Stimulated activated CD4-positive, alpha-beta T cell treated with anti-CD3 and anti-CD28 coated beads, Interleukin-2, amount 100 ng/mL, for 4 hours (primary cell): ENCODE measurements around the gene GRPEL2.

ENCODE experiments used
- DNase-seq: peaks from one replicate; pipeline ENCODE4 v3.0.0-alpha.2; 2020; ENCODE audit warnings: low read depth

The GRPEL2 gene

GRCh38 chr5:149319174-149319573 lies 26.1 kb upstream of the GRPEL2 start:
- no peak for DNase-seq

GRCh38 chr5:149320791-149321330 lies 24.4 kb upstream of the GRPEL2 start:
- no peak for DNase-seq

GRCh38 chr5:149322518-149322917 lies 22.8 kb upstream of the GRPEL2 start:
- no peak for DNase-seq

- no peak for DNase-seq
Measured at GRCh38 chr5:149323210-149323609, 22.1 kb upstream of the GRPEL2 start.

- DNase-seq = no peak
Measured at GRCh38 chr5:149323621-149324205, 21.6 kb upstream of the GRPEL2 start.

- no peak for DNase-seq
Measured at GRCh38 chr5:149324641-149325040, 20.7 kb upstream of the GRPEL2 start.

GRCh38 chr5:149325166-149325735 lies 20.0 kb upstream of the GRPEL2 start:
- DNase-seq = no peak

GRCh38 chr5:149325894-149326293 lies 19.4 kb upstream of the GRPEL2 start:
- DNase-seq = no peak

- no peak for DNase-seq
Measured at GRCh38 chr5:149326611-149327010, 18.7 kb upstream of the GRPEL2 start.

- no peak for DNase-seq
Measured at GRCh38 chr5:149328177-149328576, 17.1 kb upstream of the GRPEL2 start.

- DNase-seq = no peak
Measured at GRCh38 chr5:149333711-149334443, 11.4 kb upstream of the GRPEL2 start.

GRCh38 chr5:149337736-149338135 lies 7.6 kb upstream of the GRPEL2 start:
- no peak for DNase-seq

- DNase-seq = no peak
Measured at GRCh38 chr5:149338364-149338763, 6.9 kb upstream of the GRPEL2 start.

- no peak for DNase-seq
Measured at GRCh38 chr5:149340920-149341319, 4.4 kb upstream of the GRPEL2 start.

- no peak for DNase-seq
Measured at GRCh38 chr5:149341876-149342275, 3.4 kb upstream of the GRPEL2 start.

- DNase-seq = no peak
Measured at GRCh38 chr5:149344151-149344550, 1.1 kb upstream of the GRPEL2 start.

- DNase-seq = no peak
Measured at GRCh38 chr5:149345892-149346222, 558 bp downstream of the GRPEL2 start.

GRCh38 chr5:149348518-149348917 lies 3.2 kb downstream of the GRPEL2 start:
- no peak for DNase-seq

GRCh38 chr5:149349382-149349781 lies 4.1 kb downstream of the GRPEL2 start:
- no peak for DNase-seq

GRCh38 chr5:149352169-149352568 lies 6.9 kb downstream of the GRPEL2 start:
- no peak for DNase-seq

- DNase-seq = no peak
Measured at GRCh38 chr5:149353911-149354310, 8.6 kb downstream of the GRPEL2 start.

GRCh38 chr5:149355688-149356087 lies 10.4 kb downstream of the GRPEL2 start:
- DNase-seq = no peak

- no peak for DNase-seq
Measured at GRCh38 chr5:149356391-149356790, 11.1 kb downstream of the GRPEL2 start.
